Adipocyte (in vitro differentiated cells): Measurements from ENCODE around the gene CDC34.

Experiments
- DNase-seq: peaks from one replicate; pipeline ENCODE4 v3.0.0-alpha.2; 2015; ENCODE audit warnings: low read depth
- H3K27me3 ChIP-seq: replicated peaks from 2 replicates; pipeline ENCODE4 v1.7.0; 2013; ENCODE audit warnings: mild to moderate bottlenecking, low read length, moderate library complexity; ENCODE audit not compliant: control insufficient read depth, insufficient read depth
- H3K36me3 ChIP-seq: 2 replicates; pipeline ENCODE4 v1.7.0; 2013; ENCODE audit warnings: low read length, mild to moderate bottlenecking, moderate library complexity; ENCODE audit not compliant: control insufficient read depth, insufficient read depth, severe bottlenecking
- H3K4me1 ChIP-seq: 2 replicates; pipeline ENCODE4 v1.7.0; 2013; ENCODE audit warnings: mild to moderate bottlenecking, low read length, moderate library complexity; ENCODE audit not compliant: control insufficient read depth, insufficient read depth
- H3K4me3 ChIP-seq: 2 replicates; pipeline ENCODE4 v1.7.0; 2013; ENCODE audit warnings: mild to moderate bottlenecking, low read length, moderate library complexity
- H3K9ac ChIP-seq: 2 replicates; pipeline ENCODE4 v1.7.0; 2013; ENCODE audit warnings: mild to moderate bottlenecking, low read length, moderate library complexity
- H3K9me3 ChIP-seq: 2 replicates; pipeline ENCODE4 v1.7.0; 2013; ENCODE audit warnings: mild to moderate bottlenecking, low read length, moderate library complexity; ENCODE audit not compliant: control insufficient read depth

Gene CDC34

GRCh38 chr19:513368-514165, 18.0 kb upstream of the CDC34 start:
- peaks cover 13% of the 10 kb centered on the region for H3K4me1 ChIP-seq
- no peak overlapping the region for H3K4me3 ChIP-seq
- no peak overlapping the region for H3K9ac ChIP-seq
- H3K36me3 ChIP-seq = peaks cover 15% of the 10 kb centered on the region
- DNase-seq = no peak
- no peaks in the 10 kb centered on the region for H3K9me3 ChIP-seq
- no peaks in the 10 kb centered on the region for H3K27me3 ChIP-seq

- H3K36me3 ChIP-seq = peaks cover 15% of the 10 kb centered on the region
- H3K9ac ChIP-seq = no peak overlapping the region
- H3K9me3 ChIP-seq = no peaks in the 10 kb centered on the region
- H3K27me3 ChIP-seq = no peaks in the 10 kb centered on the region
- DNase-seq = no peak
- H3K4me3 ChIP-seq = no peak overlapping the region
- peaks cover 11% of the 10 kb centered on the region for H3K4me1 ChIP-seq
These were observed 17.3 kb upstream of the CDC34 start for GRCh38 chr19:514166-514663.

GRCh38 chr19:517721-518597, 13.6 kb upstream of the CDC34 start:
- Histone ChIP-seq H3K9ac (no peak overlapping the region), H3K9me3 (no peaks in the 10 kb centered on the region), H3K36me3 (peaks cover 12% of the 10 kb centered on the region), H3K27me3 (no peaks in the 10 kb centered on the region), H3K4me3 (no peak overlapping the region), H3K4me1 (no peaks in the 10 kb centered on the region)
- peak; percentile 96 for DNase-seq

- Histone ChIP-seq H3K9ac (no peak overlapping the region), H3K36me3 (peaks cover 9% of the 10 kb centered on the region), H3K4me3 (no peak overlapping the region), H3K27me3 (no peaks in the 10 kb centered on the region), H3K9me3 (no peaks in the 10 kb centered on the region), H3K4me1 (no peaks in the 10 kb centered on the region)
- no peak for DNase-seq
These were observed 12.8 kb upstream of the CDC34 start for GRCh38 chr19:518598-519231.

GRCh38 chr19:519449-519865, 12.1 kb upstream of the CDC34 start:
- DNase-seq = no peak
- Histone ChIP-seq H3K36me3 (peaks cover 3% of the 10 kb centered on the region), H3K9me3 (no peaks in the 10 kb centered on the region), H3K4me1 (peaks cover 4% of the 10 kb centered on the region), H3K9ac (no peak overlapping the region), H3K4me3 (no peak overlapping the region), H3K27me3 (no peaks in the 10 kb centered on the region)

- H3K9ac ChIP-seq = no peak overlapping the region
- H3K9me3 ChIP-seq = no peaks in the 10 kb centered on the region
These were observed 8.8 kb upstream of the CDC34 start for GRCh38 chr19:522726-523125.

GRCh38 chr19:524062-524674, 7.4 kb upstream of the CDC34 start:
- Histone ChIP-seq H3K4me3 (no peak overlapping the region), H3K36me3 (peaks cover 3% of the 10 kb centered on the region), H3K27me3 (peaks cover 2% of the 10 kb centered on the region), H3K9me3 (no peaks in the 10 kb centered on the region), H3K4me1 (peaks cover 5% of the 10 kb centered on the region), H3K9ac (no peak overlapping the region)
- DNase-seq = no peak

More at GRCh38 chr19:522726-523125, 8.8 kb upstream of the CDC34 start:
- H3K4me1 ChIP-seq = peaks cover 5% of the 10 kb centered on the region
- peaks cover 3% of the 10 kb centered on the region for H3K36me3 ChIP-seq
- H3K27me3 ChIP-seq = peaks cover 2% of the 10 kb centered on the region
- no peak for DNase-seq
- H3K4me3 ChIP-seq = no peak overlapping the region

- H3K4me1 ChIP-seq = peaks cover 5% of the 10 kb centered on the region
- no peaks in the 10 kb centered on the region for H3K9me3 ChIP-seq
- no peak overlapping the region for H3K4me3 ChIP-seq
- H3K36me3 ChIP-seq = peaks cover 3% of the 10 kb centered on the region
- H3K9ac ChIP-seq = no peak overlapping the region
- no peak for DNase-seq
- H3K27me3 ChIP-seq = peaks cover 2% of the 10 kb centered on the region
These were observed 6.5 kb upstream of the CDC34 start for GRCh38 chr19:525029-525428.

GRCh38 chr19:525857-526419, 5.6 kb upstream of the CDC34 start:
- peaks cover 2% of the 10 kb centered on the region for H3K27me3 ChIP-seq
- no peak overlapping the region for H3K9ac ChIP-seq
- no peaks in the 10 kb centered on the region for H3K9me3 ChIP-seq
- peaks cover 5% of the 10 kb centered on the region for H3K4me1 ChIP-seq
- H3K4me3 ChIP-seq = no peak overlapping the region
- no peak for DNase-seq
- peaks cover under 1% of the 10 kb centered on the region for H3K36me3 ChIP-seq

- peaks cover 2% of the 10 kb centered on the region for H3K27me3 ChIP-seq
- no peak for DNase-seq
These were observed 1.2 kb upstream of the CDC34 start for GRCh38 chr19:530134-531008.

More at GRCh38 chr19:530134-531008, 1.2 kb upstream of the CDC34 start:
- Histone ChIP-seq H3K9me3 (no peaks in the 10 kb centered on the region), H3K4me1 (peaks cover 11% of the 10 kb centered on the region), H3K4me3 (peak overlapping the region; percentile 87), H3K9ac (peak overlapping the region; percentile 98), H3K36me3 (no peaks in the 10 kb centered on the region)
